Endothelial cell of umbilical vein (primary cell): ENCODE data around the gene PSMB8. TPM values are rescaled to one million over a fixed set of nuclear protein-coding genes. Genes with fewer than 3 reads are reported as not detected.

ENCODE experiments used
- BruUV-seq: library from RNA; stranded (reverse); fragments of 400-500 nt; replicated peaks from 2 replicates; lab custom pipeline; 2021; lab: Mats Ljungman, UMichigan
- CTCF ChIA-PET: fragments of 300-600, 350-600 bp; sonication (Branson Sonifier 250); formaldehyde crosslinking; loops from one replicate; lab custom pipeline; 2021; ENCODE audit warnings: antibody characterized with exemption, inconsistent platforms; lab: Charles Lee
- POLR2A ChIA-PET: fragments of 300-600, 350-600 bp; sonication (Branson Sonifier 250); formaldehyde crosslinking; loops from one replicate; lab custom pipeline; 2021; ENCODE audit warnings: antibody characterized with exemption, inconsistent platforms; lab: Charles Lee
- DNase-seq: peaks from one replicate; pipeline ENCODE4 v3.0.0-alpha.2; 2011; ENCODE audit warnings: low read depth, low spot score
- FAIRE-seq: peaks from 2 replicates; lab custom pipeline; 2011; peaks lifted over from hg19 to GRCh38; lab: Jason Lieb, UNC
- H2AFZ ChIP-seq: 2 replicates; pipeline ENCODE4 v1.6.0; 2012; ENCODE audit warnings: low read depth, low read length, control low read depth, inconsistent platforms
- H3K27ac ChIP-seq: 2 replicates; pipeline ENCODE4 v1.5.1; 2011; ENCODE audit warnings: low read depth, mild to moderate bottlenecking, control low read depth, low read length, moderate library complexity; ENCODE audit not compliant: insufficient read depth
- H3K27me3 ChIP-seq, 2 experiments: 2 replicates each; pipeline versions ENCODE4 v1.6.0 to v1.6.1; 2011; ENCODE audit warnings: low read length in 2 of 2, mixed read lengths in 1 of 2; ENCODE audit not compliant: control insufficient read depth in 2 of 2, insufficient read depth in 2 of 2
- H3K36me3 ChIP-seq, 2 experiments: 2 replicates in 1 of 2; 3 replicates in 1 of 2; pipeline ENCODE4 v1.5.1; 2011; ENCODE audit warnings: low read length in 2 of 2, mild to moderate bottlenecking in 1 of 2, moderate library complexity in 1 of 2; ENCODE audit not compliant: control insufficient read depth in 2 of 2, insufficient read depth in 2 of 2; ENCODE audit errors: extremely low read depth in 1 of 2
- H3K4me1 ChIP-seq: 3 replicates; pipeline ENCODE4 v1.5.1; 2011; ENCODE audit warnings: mild to moderate bottlenecking, low read length; ENCODE audit not compliant: control insufficient read depth, insufficient read depth; ENCODE audit errors: extremely low read depth
- H3K4me2 ChIP-seq: 2 replicates; pipeline ENCODE4 v1.6.1; 2011; ENCODE audit warnings: low read length, control low read depth, mixed read lengths; ENCODE audit not compliant: insufficient read depth
- H3K4me3 ChIP-seq, 3 experiments: fragments of 200-600 bp in 1 of 3; sonication (generic), shearing (Covaris generic) in 1 of 3; replicated peaks in 1 of 3; 2 replicates each; pipeline ENCODE4 v1.5.1; 2011 to 2016; ENCODE audit warnings: control low read depth in 3 of 3, low read length in 3 of 3, mild to moderate bottlenecking in 2 of 3, inconsistent platforms in 1 of 3, low read depth in 1 of 3, moderate library complexity in 1 of 3; ENCODE audit not compliant: insufficient read depth in 1 of 3
- H3K79me2 ChIP-seq: 2 replicates; pipeline ENCODE4 v1.6.0; 2012; ENCODE audit warnings: low read length, inconsistent platforms; ENCODE audit not compliant: control insufficient read depth, insufficient read depth
- H3K9ac ChIP-seq: replicated peaks from 2 replicates; pipeline ENCODE3; 2011; ENCODE audit warnings: low read length, control low read depth; ENCODE audit not compliant: insufficient read depth; ENCODE audit errors: extremely low read depth
- H3K9me1 ChIP-seq: replicated peaks from 3 replicates; pipeline ENCODE4 v1.6.0; 2011; ENCODE audit warnings: mild to moderate bottlenecking, low read length; ENCODE audit not compliant: control insufficient read depth, insufficient read depth; ENCODE audit errors: extremely low read depth
- H3K9me3 ChIP-seq: replicated peaks from 2 replicates; pipeline ENCODE4 v1.5.1; 2012; ENCODE audit warnings: low read length, inconsistent platforms; ENCODE audit not compliant: control insufficient read depth, insufficient read depth
- H4K20me1 ChIP-seq: replicated peaks from 2 replicates; pipeline ENCODE3; 2011; ENCODE audit warnings: mild to moderate bottlenecking, low read length; ENCODE audit not compliant: control insufficient read depth, insufficient read depth; ENCODE audit errors: extremely low read depth
- EZH2 ChIP-seq: IDR thresholded peaks from 2 replicates; pipeline ENCODE4 v1.6.1; 2012; ENCODE audit warnings: borderline replicate concordance, low read depth, mild to moderate bottlenecking, moderate library complexity, low read length, inconsistent platforms; ENCODE audit not compliant: severe bottlenecking
- FOS ChIP-seq: IDR thresholded peaks from 2 replicates; pipeline ENCODE4 v1.6.1; 2011; ENCODE audit warnings: mild to moderate bottlenecking, low read length, moderate library complexity, borderline replicate concordance; ENCODE audit not compliant: insufficient read depth
- GATA2 ChIP-seq: IDR thresholded peaks from 2 replicates; pipeline ENCODE4 v1.7.0; 2011; ENCODE audit warnings: low read depth, mild to moderate bottlenecking, moderate library complexity, mixed read lengths, low read length; ENCODE audit not compliant: insufficient read length, insufficient read depth
- POLR2A ChIP-seq: IDR thresholded peaks from 2 replicates; pipeline ENCODE4 v1.6.1; 2012; ENCODE audit warnings: low read depth, mild to moderate bottlenecking, control low read depth, low read length
- POLR2AphosphoS5 ChIP-seq: IDR thresholded peaks from 2 replicates; pipeline ENCODE4 v1.6.1; 2012; ENCODE audit warnings: low read depth, mild to moderate bottlenecking, control low read depth, low read length, moderate library complexity; ENCODE audit not compliant: insufficient read depth
- dilution Hi-C: fragments of 300-500 bp; cut with MboI; formaldehyde crosslinking; loops from one replicate; pipeline ENCODE4 v1.15.0; 2019; ENCODE audit warnings: low sequenced_read_pairs; ENCODE audit not compliant: extremely low pct_ligation_motif_present
- intact Hi-C: fragments of 100-400 bp; cut with micrococcal nuclease; formaldehyde crosslinking; loops from one replicate; pipeline ENCODE4 v1.10.0; 2022
- polyA plus RNA-seq, 4 experiments: library from polyadenylated mRNA; depleted of rRNA in 3 of 4; stranded (reverse) in 3 of 4; unstranded in 1 of 4; fragments of >200 nt; gene quantifications; 2 replicates each; pipeline versions ENCODE4 v1.2.1 to v1.2.3, GENCODE V29; 2011 to 2012; ENCODE audit warnings: missing spikeins in 1 of 4
- total RNA-seq: library from RNA; stranded (reverse); gene quantifications from 2 replicates; pipeline ENCODE4 v1.2.3, GENCODE V29; 2021
- TF ChIP-seq, protein P1 (sequence below), 2 donors: IDR thresholded peaks; 1 replicate in 1 of 2; 2 replicates in 1 of 2; pipeline ENCODE4 v1.5.1; 2011; ENCODE audit warnings: low read length in 2 of 2, mild to moderate bottlenecking in 2 of 2, moderate library complexity in 2 of 2, control low read depth in 1 of 2, inconsistent platforms in 1 of 2, low read depth in 1 of 2; ENCODE audit not compliant: insufficient read depth in 1 of 2; ENCODE audit errors: extremely low read depth in 1 of 2
- TF ChIP-seq, protein P2 (sequence below): IDR thresholded peaks from 2 replicates; pipeline ENCODE4 v1.6.1; 2011; ENCODE audit not compliant: insufficient read depth, insufficient read length

The PSMB8 gene
- total and polyA plus RNA-seq, 2 donors (not counting 3 experiments of a cell fraction or from before 2014, with no cell fraction given), result 40.1 to 49.4 TPM

DNA sequence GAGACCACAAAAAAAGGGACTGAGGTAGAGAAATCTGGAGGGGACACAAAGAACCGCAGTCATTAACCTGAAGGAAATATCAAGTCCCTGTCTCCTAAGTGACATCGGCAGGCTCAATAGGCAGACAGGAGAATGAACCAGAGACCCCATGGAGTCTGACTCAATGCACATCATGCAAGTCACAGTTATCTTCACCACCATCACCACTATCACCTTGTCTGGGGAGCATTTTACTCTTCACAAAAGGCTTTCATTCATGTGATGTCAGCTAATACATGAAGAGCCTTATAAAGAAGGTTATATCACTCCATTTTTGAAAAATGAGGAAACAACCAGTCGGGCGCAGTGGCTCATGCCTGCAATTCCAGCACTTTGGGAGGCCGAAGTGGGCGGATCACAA lies 5.3 kb upstream of the PSMB8 start:
- no peak overlapping the region for H3K4me2 ChIP-seq
- H3K36me3 ChIP-seq, result no peaks in the 10 kb centered on the region
- CTCF ChIA-PET, result interaction anchor here (1.1 to 3.4 kb wide), 2 partner anchors 10 to 19 kb away, joined by 5 to 22 read pairs; partner anchors contain the start of gene TAP2
- no peaks in the 10 kb centered on the region for H3K9me3 ChIP-seq
- dilution Hi-C loops (no loop called here), intact Hi-C loops (no loop called here)
- H3K27ac ChIP-seq, result no peak overlapping the region
- BruUV-seq, result no TSS peak
- FAIRE-seq, result no peak
- no peaks in the 10 kb centered on the region for H3K9me1 ChIP-seq
- no peaks in the 10 kb centered on the region for H4K20me1 ChIP-seq
- no peak overlapping the region for H2AFZ ChIP-seq
- H3K4me3 ChIP-seq, result no peak overlapping the region
- no peak for DNase-seq
- H3K27me3 ChIP-seq, result no peaks in the 10 kb centered on the region
- no peaks in the 10 kb centered on the region for H3K79me2 ChIP-seq
- POLR2A ChIA-PET, result no interaction called here
- peaks cover 10% of the 10 kb centered on the region for H3K4me1 ChIP-seq
- H3K9ac ChIP-seq, result no peak overlapping the region
- TF ChIP-seq GATA2, result no peak
- no peak for TF ChIP-seq FOS
- TF ChIP-seq POLR2AphosphoS5, result no peak

DNA sequence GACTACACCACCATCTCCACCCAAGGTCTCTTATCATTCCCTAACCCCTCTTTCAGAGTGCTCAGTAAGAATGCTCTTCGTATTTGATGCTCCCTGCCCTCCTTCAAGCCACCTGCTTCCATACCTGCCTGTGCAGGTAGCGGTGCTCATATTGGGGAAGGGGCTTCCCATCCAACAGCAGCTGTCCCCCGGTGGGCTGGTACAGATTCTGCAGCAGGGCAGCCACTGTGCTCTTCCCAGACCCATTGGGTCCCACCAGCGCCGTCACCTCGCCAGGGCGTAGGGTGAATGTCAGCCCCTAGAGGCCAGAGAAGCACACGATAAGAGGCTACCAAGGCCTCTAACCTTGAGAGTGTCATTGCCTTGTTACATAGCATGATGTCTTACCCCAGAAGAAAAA lies 3.9 kb upstream of the PSMB8 start:
- DNase-seq, result no peak
- H3K4me1 ChIP-seq, result peaks cover 14% of the 10 kb centered on the region
- BruUV-seq, result no TSS peak
- no peaks in the 10 kb centered on the region for H3K9me3 ChIP-seq
- ChIA-PET CTCF (no interaction called here), POLR2A (interaction anchor here (0.5 kb wide), 1 partner anchor 469 kb away, joined by 3 read pairs; the partner anchor contains the start of gene ZBTB22)
- H3K9ac ChIP-seq, result no peak overlapping the region
- dilution Hi-C loops, result no loop called here
- H3K4me3 ChIP-seq, result no peak overlapping the region
- no peak overlapping the region for H3K4me2 ChIP-seq
- H4K20me1 ChIP-seq, result no peaks in the 10 kb centered on the region
- no peaks in the 10 kb centered on the region for H3K9me1 ChIP-seq
- no peak overlapping the region for H2AFZ ChIP-seq
- H3K36me3 ChIP-seq, result no peaks in the 10 kb centered on the region
- TF ChIP-seq GATA2, result no peak
- TF ChIP-seq, protein P1, sequence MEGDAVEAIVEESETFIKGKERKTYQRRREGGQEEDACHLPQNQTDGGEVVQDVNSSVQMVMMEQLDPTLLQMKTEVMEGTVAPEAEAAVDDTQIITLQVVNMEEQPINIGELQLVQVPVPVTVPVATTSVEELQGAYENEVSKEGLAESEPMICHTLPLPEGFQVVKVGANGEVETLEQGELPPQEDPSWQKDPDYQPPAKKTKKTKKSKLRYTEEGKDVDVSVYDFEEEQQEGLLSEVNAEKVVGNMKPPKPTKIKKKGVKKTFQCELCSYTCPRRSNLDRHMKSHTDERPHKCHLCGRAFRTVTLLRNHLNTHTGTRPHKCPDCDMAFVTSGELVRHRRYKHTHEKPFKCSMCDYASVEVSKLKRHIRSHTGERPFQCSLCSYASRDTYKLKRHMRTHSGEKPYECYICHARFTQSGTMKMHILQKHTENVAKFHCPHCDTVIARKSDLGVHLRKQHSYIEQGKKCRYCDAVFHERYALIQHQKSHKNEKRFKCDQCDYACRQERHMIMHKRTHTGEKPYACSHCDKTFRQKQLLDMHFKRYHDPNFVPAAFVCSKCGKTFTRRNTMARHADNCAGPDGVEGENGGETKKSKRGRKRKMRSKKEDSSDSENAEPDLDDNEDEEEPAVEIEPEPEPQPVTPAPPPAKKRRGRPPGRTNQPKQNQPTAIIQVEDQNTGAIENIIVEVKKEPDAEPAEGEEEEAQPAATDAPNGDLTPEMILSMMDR (IDR thresholded peaks at IDR 0.05; ENCODE audit: extremely low read depth in 1 of 2, insufficient read depth in 1 of 2, low read depth in 1 of 2, low read length in 2 of 2), result no peak
- no peak for TF ChIP-seq POLR2A
- no peak for TF ChIP-seq EZH2
- TF ChIP-seq, protein P2, sequence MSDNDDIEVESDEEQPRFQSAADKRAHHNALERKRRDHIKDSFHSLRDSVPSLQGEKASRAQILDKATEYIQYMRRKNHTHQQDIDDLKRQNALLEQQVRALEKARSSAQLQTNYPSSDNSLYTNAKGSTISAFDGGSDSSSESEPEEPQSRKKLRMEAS, result no peak
- no peaks in the 10 kb centered on the region for H3K79me2 ChIP-seq
- intact Hi-C loops, result no loop called here
- no peaks in the 10 kb centered on the region for H3K27me3 ChIP-seq
- FAIRE-seq, result no peak
- H3K27ac ChIP-seq, result no peak overlapping the region
